ENCODE measurements around the gene YBX2.
A peak's percentile ranks its signal among the peaks of the same experiment; 100 is the strongest.

Gene YBX2

GRCh38 chr17:7306911-7307685 lies 12.7 kb upstream of the YBX2 start, which contains the start of gene EIF5A:
EIF5A (plus strand) TSS chr17:7307628; CDS start chr17:7309636, 2,008 bp downstream.
- TF ChIP-seq MAX (IDR thresholded peaks at IDR 0.05; ENCODE audit: low read depth, low read length), result peak; percentile 79
- no peak for TF ChIP-seq CTCF (IDR thresholded peaks at IDR 0.05; ENCODE audit: low read depth, low read length)
- peak; percentile 58 for TF ChIP-seq POLR2A (IDR thresholded peaks at IDR 0.05; ENCODE audit: extremely low read depth, insufficient read length)
- peak; percentile 60 for TF ChIP-seq MYC (IDR thresholded peaks at IDR 0.05; ENCODE audit: low read depth, low read length)
- H3K4me3 ChIP-seq (ENCODE audit: low read depth, low read length), result peak within 1 kb of the TSS; percentile 99
- peak; percentile 97 for DNase-seq (ENCODE audit: low read depth)

DNA sequence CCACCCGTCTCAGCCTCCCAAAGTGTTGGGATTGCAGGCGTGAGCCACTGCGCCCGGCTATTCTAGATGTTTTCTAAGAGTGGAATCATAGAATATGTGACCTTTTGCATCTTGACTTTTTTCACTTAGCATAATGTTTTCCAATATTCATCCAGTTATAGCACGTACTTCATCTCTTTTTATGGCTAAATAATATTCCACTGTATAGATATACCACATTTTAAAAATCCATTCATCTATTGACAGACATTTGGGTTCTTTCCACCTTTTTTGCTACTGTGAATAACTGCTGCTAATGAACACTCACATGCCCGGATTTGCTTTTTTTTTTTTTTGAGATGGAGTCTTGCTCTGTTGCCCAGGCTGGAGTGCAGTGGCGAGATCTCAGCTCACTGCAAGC lies 9.7 kb upstream of the YBX2 start:
- no peak for TF ChIP-seq MYC (IDR thresholded peaks at IDR 0.05; ENCODE audit: low read depth, low read length)
- TF ChIP-seq CTCF (IDR thresholded peaks at IDR 0.05; ENCODE audit: low read depth, low read length), result no peak
- no peak for TF ChIP-seq MAX (IDR thresholded peaks at IDR 0.05; ENCODE audit: low read depth, low read length)
- no peak for TF ChIP-seq POLR2A (IDR thresholded peaks at IDR 0.05; ENCODE audit: extremely low read depth, insufficient read length)
- DNase-seq (ENCODE audit: low read depth), result no peak

DNA sequence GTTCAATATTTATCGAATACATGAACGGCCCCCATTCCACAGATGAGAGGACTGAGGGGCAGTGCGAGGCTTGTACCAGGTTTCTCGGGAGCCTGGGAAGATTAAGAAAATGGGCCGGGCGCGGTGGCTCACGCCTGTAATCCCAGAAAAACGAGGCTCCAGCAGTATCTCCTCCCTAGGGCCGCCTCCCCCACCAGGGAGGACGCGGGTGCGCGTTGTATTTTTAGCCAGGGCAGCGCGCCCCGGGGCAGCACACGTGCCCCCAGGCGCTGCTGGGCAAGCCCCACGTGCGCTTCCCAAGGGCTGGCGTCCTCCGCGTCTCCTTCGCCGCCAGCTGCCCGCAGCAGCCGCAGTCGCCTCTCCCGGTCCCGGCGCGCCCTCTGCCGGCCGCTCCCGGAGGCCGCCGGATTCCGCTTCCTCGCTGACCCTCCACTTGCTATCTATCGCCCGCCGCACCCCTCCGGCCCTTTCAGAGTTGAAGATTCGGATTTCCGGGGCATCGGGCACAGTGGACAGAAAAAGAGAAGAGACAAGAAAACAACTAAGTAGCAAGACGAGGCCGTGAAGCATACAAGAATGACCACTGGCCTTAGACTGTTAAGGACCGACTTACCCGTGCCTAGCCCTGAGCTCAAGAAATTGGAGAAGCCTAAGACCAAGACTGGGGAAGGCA lies 1.9 kb upstream of the YBX2 start:
- H3K4me3 ChIP-seq (ENCODE audit: low read depth, low read length), result no peak overlapping the region
- peak; percentile 85 for DNase-seq (ENCODE audit: low read depth)
- TF ChIP-seq MAX (IDR thresholded peaks at IDR 0.05; ENCODE audit: low read depth, low read length) (peak; percentile 97), CTCF (IDR thresholded peaks at IDR 0.05; ENCODE audit: low read depth, low read length) (peak; percentile 60), MYC (IDR thresholded peaks at IDR 0.05; ENCODE audit: low read depth, low read length) (peak; percentile 97), POLR2A (IDR thresholded peaks at IDR 0.05; ENCODE audit: extremely low read depth, insufficient read length) (no peak)

More for the DNA sequence above, 9.7 kb upstream of the YBX2 start:
- no peak overlapping the region for H3K4me3 ChIP-seq (ENCODE audit: low read depth, low read length)

- TF ChIP-seq MYC (IDR thresholded peaks at IDR 0.05; ENCODE audit: low read depth, low read length) (no peak), CTCF (IDR thresholded peaks at IDR 0.05; ENCODE audit: low read depth, low read length) (no peak), MAX (IDR thresholded peaks at IDR 0.05; ENCODE audit: low read depth, low read length) (no peak), POLR2A (IDR thresholded peaks at IDR 0.05; ENCODE audit: extremely low read depth, insufficient read length) (no peak)
- H3K4me3 ChIP-seq (ENCODE audit: low read depth, low read length), result no peak overlapping the region
- DNase-seq (ENCODE audit: low read depth), result no peak
These were observed 1.1 kb upstream of the YBX2 start for GRCh38 chr17:7295230-7296180.
